ELR (cell line): ENCODE results near the gene GBP1.
"Not testable (repeated sequence)": the region's sequence is repeated elsewhere in the genome, so short reads cannot be mapped to it uniquely, and the experiment has no call there.

Source experiments
- DNase-seq: peaks from one replicate; pipeline ENCODE4 v3.0.0-alpha.2; 2015; ENCODE audit warnings: low read depth

The GBP1 gene

DNA sequence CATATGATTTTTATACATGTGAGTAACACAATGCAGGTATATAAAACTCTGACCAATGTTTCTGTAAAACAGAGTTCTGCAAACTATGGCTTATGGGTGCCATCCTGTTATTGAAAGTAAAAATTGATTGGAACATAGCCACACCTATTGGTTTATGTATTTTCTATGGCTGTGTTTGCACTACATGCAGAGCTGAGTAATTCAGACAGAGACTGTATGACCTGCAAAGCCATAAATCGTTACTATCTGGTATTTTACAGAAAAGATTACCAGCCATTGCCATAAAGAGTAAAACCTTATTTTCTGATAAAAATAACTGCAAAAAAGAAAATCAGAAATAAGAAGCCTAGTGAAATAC lies 13.1 kb downstream of the GBP1 start:
- DNase-seq = no peak

DNA sequence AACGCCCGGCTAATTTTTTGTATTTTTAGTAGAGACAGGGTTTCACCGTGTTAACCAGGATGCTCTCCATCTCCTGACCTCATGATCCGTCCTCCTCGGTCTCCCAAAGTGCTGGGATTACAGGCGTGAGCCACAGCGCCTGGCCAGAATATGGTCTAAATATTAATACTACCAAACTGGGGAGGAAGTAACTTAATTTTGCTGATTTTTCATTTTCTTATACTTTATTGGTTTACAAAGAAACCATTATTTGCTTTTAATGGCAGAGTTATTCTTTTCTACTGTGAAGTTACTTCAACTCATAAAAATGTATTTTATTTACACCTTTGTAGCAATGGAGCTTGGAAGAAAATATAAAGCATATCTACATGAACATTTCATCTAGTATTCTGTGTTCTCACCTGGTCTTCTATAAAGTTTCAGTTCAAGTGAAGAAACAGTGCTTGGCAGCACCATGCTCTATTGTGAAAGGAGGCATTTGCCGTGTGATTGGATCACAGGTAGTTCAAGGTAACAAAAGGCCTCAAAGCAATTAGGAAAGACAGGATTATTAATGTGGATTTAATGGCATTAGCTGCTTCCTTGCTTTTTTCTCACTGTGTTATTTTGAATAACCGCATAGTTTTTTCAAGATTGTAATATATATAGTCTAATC lies 13.6 kb downstream of the GBP1 start:
- DNase-seq = no peak

DNA sequence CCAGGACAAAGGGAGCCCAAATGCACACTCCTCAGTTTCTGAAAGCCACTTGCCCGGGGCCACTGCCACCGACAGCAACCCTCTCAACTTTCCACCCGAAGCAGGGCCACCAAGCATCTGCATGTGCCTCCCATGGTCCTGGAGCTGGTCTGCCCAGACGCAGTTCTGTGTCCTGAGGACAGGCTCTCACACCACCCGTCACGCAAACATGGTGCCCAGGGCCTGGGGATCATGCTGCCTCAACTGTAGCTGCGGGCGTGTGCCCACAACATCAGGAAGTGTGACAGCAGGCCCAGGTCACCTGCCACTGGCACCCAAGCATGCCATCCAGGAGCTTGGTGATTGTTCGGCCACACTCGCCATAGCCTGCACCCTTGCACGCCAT lies 14.4 kb downstream of the GBP1 start:
- no peak for DNase-seq

DNA sequence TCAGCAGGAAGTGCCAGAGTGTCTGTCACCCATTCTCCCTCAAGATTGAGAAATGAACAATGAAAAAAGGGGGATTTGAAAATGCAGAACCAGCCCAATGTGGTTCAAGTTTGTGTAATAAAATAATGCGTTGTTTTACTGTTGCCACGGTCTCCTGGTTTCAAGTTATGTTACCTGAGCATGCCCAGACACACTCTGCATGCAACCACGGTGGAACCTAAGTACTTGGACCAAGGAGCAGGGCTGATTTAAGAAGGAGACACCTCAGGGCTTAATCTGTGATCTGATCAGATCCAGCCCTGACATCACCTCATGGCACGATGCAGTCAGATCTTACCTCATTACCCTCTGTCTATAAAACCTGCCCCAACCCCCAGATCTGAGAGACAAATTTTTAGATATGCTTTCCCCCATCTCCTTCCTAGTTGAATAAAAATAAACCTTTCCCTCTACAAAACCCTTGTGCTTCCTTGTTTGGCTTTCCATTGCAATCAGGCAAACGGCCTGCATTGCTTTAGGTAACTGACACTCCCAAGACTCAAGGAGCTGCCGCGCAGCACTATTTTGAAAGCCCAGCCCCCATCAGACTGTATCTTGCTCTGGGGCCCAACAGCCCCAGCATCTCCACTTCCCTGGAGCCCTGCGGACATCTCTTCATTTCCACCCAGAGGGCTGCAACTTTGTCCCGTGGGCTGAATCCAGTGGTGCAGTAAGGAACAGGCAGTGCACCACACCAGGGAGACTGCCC lies 14.9 kb downstream of the GBP1 start:
- not testable (repeated sequence) for DNase-seq

DNA sequence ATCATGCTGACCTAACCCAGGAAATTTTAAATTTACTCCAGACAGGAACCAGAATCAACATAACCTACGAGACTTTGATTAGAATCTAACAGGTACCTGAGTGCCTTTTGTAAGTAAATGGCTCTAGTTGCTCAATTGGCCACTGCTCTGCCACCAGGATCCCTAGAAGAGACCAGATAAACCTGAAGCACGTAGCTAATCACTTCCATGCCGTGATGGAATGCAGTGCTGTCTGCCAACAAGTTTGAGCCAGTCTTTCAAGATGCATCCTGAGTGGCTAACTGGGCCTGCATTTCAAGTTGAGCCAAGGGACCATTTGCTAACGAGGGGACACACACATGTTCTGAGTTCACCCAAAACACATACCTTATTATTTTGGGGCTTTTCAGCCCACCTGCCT lies 15.8 kb downstream of the GBP1 start:
- not testable (repeated sequence) for DNase-seq

DNA sequence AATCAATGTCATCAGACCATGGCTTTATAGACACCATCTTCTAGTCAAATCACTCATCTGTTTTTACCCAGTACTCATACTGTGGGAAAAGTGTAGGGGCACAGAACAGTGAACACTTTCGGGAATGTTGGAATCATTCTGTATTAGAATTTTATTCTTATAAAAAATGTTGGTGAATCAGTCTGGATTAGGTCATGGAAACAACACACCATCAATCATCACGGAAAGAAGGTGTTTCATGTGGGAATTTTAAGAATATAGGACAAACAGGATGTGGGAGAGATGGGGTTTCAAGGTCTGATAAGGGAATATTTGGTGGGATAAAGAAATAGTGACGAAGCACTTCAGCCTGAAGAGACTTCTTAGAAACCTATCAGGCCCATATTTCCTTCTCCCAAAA lies 17.3 kb downstream of the GBP1 start:
- peak; percentile 45 for DNase-seq

DNA sequence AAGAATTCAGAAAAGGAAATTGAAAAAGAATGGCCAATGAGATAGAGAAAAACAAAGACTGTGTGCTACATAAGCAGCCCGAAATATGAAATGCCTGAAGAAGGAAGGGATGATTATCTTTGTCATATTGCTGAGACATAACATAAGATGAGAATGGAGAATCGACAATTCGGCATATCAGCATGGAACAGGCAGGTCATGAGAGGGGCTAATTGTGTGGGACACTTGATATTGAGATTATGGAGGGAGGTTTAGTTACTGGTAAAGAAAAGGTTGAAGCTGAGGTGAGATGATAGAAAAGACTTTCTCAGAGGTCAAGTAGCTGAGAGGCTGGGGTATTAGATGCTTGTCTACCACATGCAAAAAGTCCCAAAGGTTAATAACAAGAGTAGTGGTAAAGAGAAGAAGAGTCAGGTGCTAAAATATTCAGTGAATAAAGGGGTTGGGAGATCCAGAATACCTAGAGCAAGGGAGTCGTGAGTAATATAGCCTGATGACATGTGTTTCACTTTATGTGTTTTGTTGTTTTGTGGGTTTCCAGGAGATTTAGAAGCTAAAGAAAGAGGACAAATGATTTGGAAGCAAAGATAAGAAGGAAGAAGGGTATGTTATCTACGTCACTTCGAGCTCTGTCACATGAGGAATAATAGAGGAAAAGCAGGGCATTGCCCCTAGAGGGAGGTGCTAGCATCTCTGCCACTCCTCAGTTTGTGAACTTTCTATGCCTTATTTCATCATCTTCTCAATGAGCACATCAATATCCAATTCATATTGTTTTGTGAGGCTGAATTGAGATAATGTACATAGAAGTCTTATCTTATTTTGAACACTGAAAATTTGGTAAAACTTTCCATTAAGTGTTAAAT lies 18.5 kb downstream of the GBP1 start:
- not testable (repeated sequence) for DNase-seq

DNA sequence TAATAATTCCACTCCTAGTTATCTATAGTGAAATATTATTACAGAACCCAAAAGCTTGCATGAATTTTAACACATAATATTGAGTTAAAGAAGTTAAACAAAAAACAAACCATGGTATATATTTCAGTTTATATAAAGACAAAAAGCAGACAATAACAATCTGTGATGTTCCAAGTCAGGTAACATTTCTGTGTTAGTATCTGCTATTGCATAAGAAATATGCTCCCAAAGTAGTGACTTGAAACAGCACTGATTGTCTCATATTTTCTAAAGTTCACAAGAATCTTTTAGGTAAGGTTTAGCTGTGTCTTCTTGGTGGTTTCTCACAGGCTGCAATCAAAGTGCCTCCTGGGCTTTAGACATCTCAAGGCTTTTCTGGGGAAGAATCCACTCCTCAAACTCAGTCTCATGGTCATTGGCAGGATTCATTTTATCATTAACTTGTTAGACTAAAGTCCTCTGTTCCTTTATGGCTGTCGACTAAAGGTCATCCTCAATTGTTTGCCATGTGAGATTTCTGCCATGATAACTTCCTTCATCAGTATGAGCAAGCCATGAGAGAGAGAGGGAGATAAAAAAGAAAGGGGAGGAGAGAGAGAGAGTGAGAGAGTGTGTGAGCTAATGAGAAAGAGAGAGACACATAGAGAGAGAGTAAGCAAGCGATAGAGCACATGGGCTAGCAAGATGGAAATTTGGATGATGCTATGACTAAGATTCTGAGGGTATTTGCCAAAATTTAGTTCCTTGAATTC lies 19.9 kb downstream of the GBP1 start:
- no peak for DNase-seq

DNA sequence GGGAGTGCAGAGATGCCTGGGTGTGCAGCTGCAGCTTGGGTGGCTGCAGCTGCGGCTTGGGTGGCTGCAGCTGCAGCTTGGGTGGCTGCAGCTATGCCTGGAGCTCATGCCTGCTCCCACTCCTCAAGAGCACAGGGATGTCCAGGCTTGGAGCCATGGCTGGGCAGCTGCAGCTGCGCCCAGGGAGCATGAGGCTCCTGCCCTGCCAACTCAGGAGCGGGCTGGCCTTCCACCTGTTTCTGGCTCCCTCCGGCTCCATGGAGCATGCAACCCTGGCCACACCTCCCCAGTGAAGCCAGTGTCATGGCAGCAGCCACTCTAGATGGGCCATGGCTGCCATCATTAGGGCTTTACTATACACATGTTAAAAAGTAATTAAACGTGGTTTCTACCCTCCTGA lies 21.1 kb downstream of the GBP1 start:
- no peak for DNase-seq

DNA sequence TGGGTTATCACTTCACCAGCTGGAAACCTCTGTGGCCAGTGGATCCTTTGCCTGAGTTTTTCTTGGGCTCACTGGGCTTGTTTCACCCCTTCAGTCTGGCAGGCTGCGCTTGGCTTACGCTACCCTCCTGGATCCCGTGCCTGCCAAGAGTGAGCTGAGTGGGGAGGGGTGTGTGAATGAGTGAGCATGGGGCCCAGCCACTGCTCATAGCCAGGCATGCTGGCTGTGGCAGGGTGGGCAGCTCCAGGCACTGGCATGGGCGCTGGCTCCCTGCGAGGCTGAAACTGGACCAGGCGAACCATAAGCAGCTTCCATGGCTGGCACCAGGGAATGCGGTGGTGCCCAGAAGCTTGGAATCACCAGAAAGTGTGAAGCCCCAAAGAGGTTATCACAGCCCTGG lies 22.5 kb downstream of the GBP1 start:
- no peak for DNase-seq

DNA sequence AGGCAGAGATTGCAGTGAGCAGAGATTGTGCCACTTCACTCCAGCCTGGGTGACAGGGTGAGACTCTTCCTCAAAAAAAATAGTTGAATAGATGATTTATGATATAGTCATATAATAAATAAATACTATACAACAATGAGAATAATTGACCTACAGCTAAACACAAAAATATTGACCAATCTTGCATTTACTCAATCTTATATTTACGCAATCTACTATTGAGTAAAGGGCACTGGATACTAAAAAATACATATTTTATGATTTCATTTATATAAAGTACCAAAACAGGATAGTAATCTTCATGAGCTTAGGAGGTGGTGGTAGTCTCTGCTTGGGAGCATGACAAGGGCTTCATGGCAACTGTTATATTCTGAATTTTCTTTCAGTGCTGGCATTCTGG lies 23.3 kb downstream of the GBP1 start:
- no peak for DNase-seq

DNA sequence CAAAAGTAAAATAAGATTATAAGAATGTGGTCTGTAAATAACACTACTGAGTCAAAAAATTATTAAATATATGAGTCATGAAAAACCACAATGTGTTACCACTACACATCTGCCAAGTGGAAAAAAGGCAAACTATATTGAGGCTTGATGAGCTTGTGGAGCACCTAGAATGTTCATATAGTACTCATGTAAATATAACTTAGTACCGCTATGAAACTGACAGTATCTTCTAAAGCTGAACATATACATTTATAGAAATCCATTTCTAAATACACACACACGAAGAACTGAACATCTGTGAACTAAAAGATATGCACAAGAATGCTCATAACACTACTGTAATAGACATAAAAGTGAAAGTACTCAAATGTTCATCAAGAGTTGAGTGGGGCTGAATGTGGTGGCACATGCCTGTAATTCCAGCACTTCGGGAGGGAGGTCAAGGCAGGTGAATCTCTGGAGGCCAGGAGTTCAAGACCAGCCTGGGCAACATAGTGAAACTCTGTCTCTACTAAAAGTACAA lies 23.8 kb downstream of the GBP1 start:
- peak; percentile 84 for DNase-seq

DNA sequence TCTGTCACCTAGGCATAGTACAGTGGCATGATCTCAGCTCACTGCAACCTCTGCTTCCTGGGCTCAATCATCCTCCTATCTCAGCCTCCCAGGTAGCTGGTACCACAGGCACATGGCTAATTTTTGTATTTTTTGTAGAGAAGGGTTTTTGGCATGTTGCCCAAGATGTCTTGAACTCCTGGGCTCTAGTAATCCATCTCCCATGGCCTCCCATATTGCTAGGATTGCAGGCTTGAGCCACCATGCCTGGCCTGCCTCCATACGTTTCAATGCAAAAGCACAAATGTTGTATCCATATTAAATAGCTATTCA lies 24.7 kb downstream of the GBP1 start:
- DNase-seq = no peak

DNA sequence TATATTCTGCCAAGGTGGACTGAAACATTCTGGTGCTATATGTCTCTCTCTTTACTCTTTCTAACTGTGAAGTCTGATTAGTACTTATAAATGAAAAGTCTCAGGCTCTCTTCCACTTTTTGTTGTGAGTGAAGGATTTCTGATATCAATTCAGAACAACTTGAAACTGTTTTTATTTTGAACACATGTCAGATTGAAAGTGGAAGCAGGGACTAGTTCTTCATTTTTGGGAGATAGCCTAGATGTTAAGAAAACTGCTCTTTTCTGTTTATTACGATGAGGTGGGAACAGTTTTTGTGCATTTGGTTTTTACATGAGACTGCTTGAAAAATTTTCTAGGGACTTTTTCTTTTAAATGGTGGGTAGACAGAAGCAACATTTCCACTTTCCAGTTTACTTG lies 27.8 kb downstream of the GBP1 start:
- DNase-seq = no peak

DNA sequence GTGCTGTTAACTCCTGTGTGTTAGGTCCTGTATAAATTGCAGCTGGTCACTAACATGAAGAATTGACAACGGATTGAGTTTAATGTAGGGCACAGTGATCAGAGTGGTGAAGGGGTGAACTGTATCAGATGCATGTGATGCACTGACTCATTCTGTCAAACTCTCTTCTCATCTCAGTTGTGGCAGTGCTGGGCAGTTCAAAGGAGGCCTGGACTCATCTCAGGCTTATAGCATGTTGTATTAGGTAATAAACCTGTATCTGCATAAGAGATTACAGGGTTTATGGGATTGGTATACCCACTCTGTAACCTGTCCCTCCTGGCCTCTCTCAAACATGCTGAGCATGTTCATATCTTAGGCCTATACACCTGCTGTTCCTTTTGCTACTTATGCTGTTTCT lies 29.9 kb downstream of the GBP1 start:
- no peak for DNase-seq

DNA sequence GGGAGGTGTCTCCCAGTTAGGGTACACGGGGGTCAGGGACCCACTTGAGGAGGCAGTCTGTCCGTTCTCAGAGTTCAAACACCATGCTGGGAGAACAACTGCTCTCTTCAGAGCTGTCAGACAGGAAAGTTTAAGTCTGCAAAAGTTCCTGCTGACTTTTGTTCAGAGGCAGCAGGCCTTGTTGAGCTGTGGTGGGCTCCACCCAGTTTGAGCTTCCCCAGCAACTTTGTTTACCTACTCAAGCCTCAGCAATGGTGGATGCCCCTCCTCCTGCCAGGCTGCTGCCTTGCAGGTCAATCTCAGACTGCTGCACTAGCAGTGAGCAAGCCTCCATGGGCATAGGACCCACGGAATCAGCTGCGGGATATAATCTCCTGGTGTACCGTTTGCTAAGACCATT lies 31.0 kb downstream of the GBP1 start:
- not testable (repeated sequence) for DNase-seq

DNA sequence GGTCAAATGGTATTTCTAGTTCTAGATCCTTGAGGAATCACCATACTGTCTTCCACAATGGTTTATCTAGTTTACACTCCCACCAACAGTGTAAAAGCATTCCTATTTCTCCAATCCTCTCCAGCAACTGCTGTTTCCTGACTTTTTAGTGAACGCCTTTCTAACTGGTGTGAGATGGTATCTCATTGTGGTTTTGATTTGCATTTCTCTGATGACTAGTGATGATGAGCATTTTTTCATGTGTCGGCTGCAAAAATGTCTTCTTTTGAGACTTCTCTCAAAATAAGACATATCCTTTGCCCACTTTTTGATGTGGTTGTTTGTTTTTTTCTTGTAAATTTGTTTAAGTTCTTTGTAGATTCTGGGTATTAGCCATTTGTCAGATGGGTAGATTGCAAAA lies 36.0 kb downstream of the GBP1 start:
- peak; percentile 27 for DNase-seq

DNA sequence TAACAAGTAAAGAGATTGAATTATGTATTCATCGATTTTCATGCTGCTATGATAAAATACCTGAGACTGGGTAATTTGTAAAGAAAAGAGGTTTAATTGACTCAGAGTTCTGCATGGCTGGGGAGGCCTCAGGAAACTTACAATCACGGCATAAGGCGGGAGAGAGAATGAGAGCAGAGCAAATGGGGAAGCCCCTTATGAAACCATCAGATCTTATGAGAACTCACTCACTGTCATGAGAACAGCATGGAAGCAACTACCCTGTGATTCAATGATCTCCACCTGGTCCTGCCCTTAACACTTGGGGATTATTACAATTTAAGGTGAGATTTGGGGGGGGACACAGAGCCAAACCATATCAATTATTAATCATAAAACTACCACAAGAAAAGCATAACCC lies 39.1 kb downstream of the GBP1 start:
- no peak for DNase-seq

DNA sequence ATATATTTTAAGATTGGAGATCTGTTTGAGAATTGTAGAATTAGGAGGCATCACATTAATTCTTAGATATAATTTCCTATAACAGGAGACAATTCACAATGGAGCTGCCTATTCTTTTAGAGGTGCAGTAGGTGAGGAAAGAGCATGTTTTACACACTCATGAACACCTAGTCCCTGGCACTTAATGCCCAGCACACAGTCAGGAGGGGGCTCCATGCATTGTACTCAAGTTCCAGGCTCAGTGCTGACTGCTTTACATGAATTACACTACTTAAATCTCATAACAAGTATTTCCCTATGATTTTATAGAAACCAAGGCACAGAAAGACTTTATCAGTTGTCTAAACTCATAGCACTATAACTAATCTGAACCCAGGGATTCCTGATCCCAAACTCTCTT lies 42.0 kb downstream of the GBP1 start:
- no peak for DNase-seq

DNA sequence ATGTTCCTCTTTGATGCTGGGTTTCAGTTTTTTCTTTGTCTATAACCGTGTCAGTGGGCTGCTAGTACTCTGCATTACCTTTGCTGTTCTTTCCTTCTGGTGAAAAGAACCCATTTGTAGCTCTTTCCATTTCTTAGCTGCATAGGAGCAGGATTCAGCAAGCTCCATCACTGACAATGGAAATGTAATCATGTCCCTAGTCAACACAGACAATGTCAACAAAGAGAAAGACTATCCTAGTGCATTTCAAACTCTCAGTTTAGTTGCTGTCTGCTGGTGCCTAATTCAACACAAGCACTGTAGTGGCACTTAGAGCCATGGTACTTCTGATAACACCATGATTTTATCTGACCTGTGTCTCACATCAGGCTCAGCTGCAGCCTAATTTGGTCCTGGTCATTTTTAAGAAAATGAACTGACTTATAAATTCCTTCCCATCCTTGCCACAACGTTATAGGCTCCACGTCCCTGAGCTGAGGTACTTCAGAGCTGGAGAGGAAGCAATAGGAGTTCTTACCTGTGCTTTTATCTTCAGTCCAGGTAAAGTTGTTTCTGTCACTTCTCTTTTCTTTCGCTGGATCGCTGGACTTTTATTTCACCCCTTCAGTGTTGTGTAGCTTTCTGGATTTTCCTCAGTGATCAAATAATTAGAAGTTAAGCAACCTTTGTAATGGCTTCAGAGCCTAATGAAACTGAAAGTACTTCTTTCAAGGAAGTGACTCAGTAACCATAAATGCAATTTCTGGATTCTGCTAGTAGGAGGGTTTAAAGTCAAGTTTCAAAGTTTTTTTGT lies 42.6 kb downstream of the GBP1 start, which contains the start of gene GBP3:
GBP3 (minus strand) TSS at position 700 of the 793 bp plus-strand sequence. CDS start 2,145 bp downstream, outside the sequence.
- DNase-seq = peak; percentile 81

DNA sequence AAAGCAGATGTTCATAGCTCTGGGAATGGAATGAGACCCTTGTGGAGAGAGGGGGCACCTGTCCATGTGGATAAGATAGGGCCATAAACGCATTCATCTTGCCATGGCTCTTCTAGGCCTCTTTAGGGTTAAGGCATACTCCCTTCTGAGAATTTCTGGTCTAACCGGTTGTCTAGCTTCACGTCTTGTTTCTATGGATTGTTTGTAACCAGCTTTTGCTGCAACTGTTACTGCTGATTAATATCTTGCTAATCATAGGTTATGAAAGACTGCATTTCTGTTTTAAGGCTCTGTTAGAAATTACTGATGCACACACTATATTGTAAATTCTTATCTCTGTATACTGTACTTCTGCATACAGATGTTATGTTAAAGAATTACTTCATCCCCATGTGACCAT lies 46.7 kb downstream of the GBP1 start:
- not testable (repeated sequence) for DNase-seq
